Ovary (tissue), 3 donors: Measurements from ENCODE around the gene RAPGEF4.

ENCODE experiments used
- POLR2A ChIP-seq: fragments of 450-650 bp; IDR thresholded peaks from one replicate; pipeline ENCODE4 v1.6.1; 2017; ENCODE audit warnings: antibody characterized with exemption, mild to moderate bottlenecking, moderate library complexity
- TF ChIP-seq, protein P1 (sequence below), 3 donors: fragments of 450-650 bp in 2 of 3; fragments of 200-600 bp in 1 of 3; IDR thresholded peaks; one replicate each; pipeline versions ENCODE4 v1.5.1 to v1.8.0; 2016 to 2022; ENCODE audit warnings: antibody characterized with exemption in 3 of 3, mild to moderate bottlenecking in 1 of 3
- donor health status: DM: no; HTN: no; CAD: no.

GRCh38 chr2:173008786-173009185 lies 273.1 kb downstream of the RAPGEF4 start:
- TF ChIP-seq, protein P1, sequence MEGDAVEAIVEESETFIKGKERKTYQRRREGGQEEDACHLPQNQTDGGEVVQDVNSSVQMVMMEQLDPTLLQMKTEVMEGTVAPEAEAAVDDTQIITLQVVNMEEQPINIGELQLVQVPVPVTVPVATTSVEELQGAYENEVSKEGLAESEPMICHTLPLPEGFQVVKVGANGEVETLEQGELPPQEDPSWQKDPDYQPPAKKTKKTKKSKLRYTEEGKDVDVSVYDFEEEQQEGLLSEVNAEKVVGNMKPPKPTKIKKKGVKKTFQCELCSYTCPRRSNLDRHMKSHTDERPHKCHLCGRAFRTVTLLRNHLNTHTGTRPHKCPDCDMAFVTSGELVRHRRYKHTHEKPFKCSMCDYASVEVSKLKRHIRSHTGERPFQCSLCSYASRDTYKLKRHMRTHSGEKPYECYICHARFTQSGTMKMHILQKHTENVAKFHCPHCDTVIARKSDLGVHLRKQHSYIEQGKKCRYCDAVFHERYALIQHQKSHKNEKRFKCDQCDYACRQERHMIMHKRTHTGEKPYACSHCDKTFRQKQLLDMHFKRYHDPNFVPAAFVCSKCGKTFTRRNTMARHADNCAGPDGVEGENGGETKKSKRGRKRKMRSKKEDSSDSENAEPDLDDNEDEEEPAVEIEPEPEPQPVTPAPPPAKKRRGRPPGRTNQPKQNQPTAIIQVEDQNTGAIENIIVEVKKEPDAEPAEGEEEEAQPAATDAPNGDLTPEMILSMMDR (IDR thresholded peaks at IDR 0.05), result no peak
- TF ChIP-seq POLR2A, result no peak
